GM19452 (cell line): ENCODE results near the gene PRKCB.
A peak's percentile ranks its signal among the peaks of the same experiment; 100 is the strongest.

ENCODE experiments used
- ATAC-seq: cut with Tn5 transposase; IDR thresholded peaks from one replicate; pipeline ENCODE4 v1.9.1; 2021; ENCODE audit not compliant: unreplicated experiment

The PRKCB gene

DNA sequence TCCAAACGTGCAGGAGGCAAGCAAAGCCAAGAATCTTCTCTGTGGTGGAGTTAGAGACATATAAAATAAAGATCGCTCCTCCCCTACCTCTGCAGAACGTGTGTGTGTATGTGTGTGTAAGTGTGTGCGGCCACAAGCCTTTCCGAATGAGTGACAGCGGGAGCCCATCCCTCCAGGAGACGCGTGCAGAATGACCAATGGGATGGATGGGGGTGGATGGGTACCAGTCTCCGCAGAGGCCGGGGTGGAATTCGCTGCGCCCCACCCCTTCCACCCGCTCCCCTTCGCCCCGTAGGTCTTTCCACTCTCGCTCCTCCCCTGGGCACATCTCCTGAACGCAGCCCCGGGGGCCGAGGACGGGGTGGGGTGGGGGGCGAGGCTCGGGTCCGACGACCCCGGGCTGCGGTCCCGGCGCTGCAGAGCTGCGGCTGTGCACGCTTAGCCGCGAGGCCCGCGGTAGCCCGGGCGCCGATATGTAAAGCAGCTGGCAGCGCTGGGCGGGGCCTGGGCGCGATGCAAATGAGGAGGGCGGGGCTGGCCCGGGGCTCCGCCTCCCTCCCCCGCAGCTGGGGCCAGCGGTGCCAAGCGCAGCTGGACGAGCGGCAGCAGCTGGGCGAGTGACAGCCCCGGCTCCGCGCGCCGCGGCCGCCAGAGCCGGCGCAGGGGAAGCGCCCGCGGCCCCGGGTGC, at the start of gene PRKCB:
PRKCB (plus strand) TSS at position 594 of the 688 bp plus-strand sequence.
- ATAC-seq: peak; percentile 75

DNA sequence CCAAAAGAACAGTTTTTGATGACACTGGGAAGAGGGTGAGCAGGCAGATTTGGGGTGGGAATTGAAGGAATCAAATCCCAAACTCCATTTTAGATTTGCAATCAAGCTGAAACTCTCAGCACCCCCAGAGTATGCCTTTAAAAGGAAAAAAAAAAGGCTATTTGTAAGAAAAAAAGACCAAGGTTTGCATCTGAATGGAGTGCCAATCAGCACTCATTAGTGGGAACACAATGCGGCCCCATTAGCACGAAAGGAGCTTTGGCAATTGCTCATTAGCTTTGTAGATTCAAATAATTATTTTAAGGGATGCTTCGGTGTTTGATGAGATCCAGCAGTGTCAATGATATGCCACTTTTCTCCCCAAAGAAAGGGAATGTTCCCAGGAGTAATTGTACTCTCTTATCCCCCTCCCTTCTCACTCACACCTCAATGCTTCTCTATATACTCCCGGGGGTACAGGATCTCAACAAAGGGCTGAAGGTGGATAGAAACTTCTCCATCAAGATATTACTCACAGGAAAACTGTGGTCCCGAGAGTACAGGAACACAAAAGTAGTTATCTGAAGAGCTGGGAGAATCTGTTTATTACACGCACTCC, 48.7 kb upstream of the PRKCB start:
- ATAC-seq: no peak

DNA sequence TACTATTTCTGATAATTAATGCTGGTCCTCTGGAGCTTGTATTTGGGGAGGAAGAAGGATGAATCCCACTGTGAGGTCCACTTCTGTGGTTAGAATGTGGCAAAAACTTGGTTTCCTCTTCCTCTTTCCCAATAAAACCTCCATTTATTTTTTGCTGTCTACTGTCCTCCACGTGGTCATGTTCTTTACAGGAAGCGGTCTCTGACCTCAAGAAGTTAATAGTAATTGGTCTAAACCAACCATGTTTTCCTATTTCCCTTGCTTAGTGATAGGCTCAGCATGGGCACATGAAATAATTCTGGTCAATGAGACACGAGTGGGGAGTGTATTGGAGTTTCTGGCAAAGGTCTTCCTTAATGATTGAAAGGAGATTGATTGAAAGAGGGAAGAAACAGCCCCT, 47.1 kb upstream of the PRKCB start:
- ATAC-seq: no peak

DNA sequence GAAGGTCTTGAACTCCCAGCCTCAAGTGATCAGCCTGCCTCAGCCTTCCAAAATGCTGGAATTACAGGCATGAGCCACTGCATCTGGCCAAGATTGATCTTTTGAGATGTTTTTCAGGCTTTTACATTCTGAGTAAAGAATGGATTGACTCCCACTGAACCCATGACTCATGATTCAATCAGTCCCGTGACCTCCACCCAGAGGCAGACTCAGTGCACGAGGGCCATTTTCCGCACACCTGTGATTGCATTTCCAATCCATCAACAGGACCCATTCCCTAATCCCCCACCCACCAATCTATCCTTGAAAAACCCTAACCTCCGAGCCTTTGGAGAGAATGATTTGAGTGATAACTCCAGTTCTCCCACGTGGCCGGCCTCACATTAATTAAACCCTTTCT, 40.4 kb upstream of the PRKCB start:
- ATAC-seq: no peak

DNA sequence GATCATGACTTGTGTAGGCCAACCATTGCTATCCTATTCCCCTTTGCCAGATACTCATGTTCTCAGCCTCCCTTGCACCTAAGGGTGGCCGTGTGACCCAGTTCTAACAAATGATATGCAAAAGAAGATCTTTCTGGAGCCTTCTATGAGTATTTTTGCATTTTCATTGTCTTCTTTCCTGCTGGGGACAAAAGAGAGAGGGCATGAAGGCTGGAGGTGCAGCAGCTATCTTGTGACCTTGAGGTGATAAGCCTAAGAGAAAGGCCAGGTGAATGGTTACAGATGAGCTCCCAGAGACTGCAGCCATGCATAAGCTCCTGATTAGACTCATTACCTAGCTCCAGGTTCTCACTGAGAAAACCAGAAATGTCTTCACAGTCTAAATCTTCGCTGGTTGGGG, 38.8 kb upstream of the PRKCB start:
- ATAC-seq: no peak

DNA sequence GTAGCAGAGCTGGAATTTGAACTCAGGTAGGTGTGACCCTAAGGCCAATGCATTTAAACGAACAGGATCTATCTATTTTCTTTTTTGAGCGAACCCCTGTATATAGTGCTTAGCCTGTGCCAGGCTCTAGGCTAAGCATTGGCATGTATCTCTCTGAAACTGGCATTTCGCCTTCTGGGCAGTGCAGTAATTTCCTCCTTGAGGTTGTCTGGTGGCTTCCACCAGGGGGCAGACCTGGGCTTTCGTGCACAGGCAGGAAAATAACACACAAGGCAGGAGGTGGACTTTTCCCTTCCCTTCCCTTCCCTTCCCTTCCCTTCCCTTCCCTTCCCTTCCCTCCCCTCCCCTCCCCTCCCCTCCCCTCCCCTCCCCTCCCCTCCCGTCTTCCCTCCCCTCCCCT, 34.4 kb upstream of the PRKCB start:
- no peak for ATAC-seq

DNA sequence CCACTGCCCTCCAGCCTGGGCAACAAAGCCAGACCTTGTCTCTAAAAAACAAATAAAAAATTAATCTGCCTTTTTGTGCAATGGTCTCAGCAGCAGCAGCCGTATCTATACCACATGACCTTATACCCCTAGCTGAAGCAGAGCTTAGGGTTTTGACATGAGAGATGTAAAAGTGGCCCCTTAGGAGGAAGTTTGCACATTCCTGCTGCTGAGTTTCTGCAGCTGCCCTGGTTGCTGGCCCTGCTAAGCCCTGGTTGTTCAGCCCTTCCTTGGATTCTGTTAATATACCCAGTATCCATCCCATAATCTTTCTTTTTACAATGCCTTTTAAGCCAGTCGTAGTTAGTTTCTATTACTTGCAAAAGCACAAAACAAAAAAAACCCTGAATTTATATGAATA, 33.0 kb upstream of the PRKCB start:
- no peak for ATAC-seq

DNA sequence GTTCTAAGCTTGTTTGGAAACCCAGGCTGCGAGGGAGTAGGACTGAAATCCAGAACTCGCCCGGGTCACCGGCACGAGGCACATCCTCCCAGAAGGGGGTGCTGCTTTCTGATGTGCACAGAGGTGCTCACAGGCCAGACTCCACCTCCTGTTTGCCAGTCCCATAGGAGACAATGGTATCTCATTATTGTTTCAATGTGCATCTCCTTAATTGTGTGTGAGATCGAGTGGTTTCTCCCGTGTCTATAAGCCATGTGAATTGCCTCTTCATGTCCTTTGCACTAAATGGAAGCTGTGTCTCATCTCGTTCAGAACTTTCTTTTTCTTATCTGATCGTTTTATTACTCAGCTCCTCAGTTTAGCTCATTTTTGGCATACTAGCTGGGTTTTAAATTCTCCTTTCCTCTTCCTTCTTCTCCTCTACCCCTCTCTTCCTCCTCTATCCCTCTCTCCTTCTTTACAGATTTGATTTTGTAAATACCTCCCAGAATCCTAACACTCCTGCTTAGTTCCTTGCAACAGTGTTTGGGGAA, 32.1 kb upstream of the PRKCB start:
- no peak for ATAC-seq

DNA sequence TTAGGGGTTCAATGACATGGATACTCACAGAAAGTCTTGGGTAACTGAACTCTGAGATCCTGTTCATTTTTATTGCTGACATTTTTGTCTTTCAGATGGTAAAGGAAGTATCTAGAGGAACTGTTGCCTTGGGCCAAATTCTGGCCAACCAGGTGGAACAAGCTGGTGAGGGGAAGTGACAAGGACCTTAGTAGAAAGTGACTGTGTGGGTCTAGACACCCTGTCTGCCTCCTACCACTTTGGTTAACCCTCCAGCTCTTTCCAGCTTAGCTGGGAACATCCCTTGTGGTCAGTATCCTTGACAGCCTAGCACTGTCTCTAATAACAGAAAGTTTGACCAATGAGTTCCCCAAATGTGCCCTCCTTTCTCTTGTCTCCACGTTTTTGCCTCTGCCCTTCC, 28.8 kb upstream of the PRKCB start:
- no peak for ATAC-seq

DNA sequence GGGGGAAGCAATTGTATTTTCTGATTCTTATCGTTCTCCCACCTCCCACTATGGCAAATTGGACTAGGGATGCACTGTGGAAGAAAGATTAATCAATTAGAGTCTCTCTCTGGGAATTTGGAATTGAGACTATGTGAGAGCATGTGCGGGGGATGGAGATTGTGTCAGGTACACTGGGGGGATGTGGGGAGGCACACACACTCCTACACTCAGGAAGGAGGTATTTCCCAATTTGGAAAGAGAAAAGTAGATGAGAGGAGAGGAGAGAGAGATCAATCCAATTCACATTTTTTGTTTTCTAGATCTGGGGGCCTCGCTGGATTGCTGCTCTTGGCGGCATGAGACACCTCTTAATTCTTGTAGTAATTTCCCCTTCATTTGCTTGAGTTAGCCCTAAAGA, 14.3 kb upstream of the PRKCB start:
- no peak for ATAC-seq

DNA sequence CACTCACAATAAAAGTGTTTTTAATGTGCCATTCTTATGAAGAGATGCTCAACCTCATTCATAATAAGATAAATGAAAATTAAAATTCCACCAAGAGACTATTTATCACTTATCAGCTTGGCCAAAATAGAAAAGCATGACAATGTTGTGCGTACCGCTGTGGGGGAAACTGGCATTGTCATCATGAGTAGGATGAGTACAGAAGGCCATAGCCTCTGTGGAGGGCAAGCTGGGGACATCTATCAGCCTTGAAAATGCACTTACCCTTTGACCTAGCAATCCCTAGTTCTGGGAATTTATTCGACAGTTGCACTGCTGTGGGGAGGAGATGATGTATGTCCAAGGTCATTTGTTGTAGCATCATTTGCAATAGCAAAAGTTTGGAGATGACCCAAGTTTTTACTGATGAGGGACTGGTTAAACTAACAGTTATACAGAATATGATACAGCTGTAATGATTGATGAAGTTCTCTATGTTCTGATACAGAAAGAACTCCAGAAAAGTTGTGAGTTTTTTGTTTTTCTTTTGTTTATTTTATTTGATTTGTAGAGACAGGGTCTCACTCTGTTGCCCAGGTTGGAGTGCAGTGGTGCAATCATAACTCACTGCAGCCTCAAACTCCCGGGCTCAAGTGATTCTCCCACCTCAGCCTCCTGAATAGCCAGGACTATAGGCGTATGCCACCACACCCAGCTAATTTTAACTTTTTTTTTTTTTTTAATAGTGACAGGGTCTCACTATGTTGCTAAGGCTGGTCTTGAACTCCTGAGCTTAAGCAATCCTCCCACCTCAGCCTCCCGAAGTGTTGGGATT, 13.7 kb upstream of the PRKCB start:
- no peak for ATAC-seq

DNA sequence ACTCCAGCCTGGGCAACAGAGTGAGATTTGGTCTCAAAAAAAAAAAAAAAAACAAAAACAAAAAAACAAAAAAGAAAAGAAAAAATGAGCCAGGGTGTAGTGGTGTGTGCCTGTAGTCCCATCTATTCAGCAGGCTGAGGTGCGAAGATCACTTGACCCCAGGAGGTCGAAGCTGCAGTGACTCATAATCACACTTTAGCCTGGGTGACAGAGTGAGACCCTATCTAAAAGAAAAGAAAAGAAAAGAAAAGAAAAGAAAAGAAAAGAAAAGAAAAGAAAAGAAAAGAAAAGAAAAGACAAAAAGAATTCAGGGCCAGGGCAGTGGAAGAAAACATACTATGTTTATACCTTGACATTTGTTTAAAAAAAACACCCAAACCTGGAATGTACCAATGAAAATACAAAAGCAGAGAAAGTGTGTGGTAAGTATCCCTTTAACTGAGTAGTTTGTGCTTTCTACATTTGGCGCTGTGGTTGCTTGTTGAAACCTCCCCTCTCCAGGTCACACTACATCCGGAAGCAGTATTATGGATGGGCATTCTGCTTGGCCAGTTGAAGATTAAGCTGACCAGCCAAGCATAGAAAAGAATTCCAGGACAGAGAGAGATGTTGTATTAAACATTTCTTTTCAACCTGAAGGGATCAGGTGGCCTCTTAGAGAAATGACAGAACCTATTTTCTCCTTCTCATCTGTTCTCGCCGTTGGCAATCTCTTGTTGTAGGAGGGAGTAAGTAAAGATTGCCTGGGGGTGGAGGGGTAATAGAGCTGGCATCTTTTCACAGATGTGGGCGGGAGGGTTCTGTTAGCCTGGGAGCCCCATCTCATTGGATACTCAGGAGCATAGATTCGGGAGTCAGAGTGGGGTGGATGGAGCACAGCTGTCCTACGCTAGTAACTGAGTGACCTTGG, 12.1 kb upstream of the PRKCB start:
- ATAC-seq: no peak

DNA sequence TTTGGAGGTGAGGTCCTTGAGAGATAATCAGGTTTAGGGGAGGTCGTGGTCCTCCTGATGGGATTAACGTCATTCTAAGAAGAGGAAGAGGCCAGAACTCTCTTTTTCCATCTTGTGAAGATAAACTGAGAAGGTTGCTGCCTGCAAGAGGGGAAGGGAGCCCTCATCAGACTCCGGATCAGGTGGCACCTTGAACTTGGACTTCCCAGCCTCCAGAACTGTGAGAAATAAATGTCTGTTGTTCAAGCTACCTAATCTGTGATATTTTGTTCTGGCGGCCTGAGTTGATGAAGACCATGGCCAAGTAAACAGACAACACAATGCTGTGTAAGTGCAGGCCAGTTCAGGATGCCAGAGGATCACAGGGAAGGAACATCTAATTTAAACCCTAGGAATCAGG, 10.9 kb upstream of the PRKCB start:
- no peak for ATAC-seq

DNA sequence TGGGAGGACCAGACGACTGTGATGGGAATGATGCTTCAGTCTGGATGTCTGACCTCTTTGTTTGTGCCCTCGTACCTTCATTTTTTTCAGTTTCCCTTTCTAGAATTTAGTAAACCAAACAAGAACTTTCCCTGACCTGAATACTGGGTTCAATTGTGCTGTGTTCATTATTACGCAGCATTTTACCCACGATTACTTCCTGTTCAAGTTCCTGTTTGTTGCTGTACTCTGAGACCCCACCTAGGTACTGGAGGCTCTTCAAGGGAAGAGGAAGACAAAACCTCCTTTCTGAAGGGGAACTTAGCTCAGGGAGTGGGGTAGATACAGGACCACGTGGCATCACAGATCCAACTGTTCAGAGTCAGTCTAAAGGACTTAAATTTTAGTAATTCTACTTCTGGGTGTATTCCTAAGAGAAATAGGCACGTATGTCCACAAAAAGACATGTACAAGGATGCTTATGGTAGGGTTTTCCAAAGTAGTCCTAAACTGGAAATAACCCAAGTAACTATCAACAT, 9.2 kb upstream of the PRKCB start:
- peak; percentile 86 for ATAC-seq

DNA sequence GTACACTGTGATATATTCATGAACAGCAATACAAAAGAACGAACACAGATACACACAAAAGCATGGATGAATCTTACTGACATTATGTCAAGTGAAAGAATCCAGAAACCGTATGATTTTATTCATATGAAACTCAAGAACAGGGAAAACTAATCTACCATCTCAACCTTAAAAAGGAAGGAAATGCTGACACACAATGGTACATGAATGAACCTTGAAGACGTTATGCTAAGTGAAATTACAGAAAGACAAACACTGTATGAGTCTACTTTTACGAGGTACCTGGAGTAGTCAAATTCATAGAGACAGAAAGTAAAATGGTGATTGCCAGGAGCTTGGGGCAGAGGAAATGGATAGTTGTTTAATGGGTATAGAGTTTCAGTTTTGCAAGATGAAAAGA, 8.7 kb upstream of the PRKCB start:
- ATAC-seq: no peak

DNA sequence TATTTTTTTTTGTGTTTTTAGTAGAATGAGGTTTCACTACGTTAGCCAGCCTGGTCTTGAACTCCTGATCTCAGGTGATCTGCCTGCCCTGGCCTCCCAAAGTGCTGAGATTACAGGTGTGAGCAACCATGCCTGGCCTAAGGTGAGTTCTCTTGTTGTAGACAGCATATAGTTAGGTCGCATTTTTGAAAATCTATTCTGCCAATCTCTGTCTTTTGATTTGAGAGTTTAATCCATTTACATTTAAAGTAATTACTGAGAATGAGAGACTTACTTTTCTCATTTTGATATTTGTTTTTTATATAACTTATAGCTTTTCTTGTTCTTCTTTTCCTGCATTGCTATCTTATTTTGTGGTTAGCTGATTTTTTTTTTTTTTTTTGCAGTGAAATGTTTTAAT, 6.3 kb upstream of the PRKCB start:
- no peak for ATAC-seq

DNA sequence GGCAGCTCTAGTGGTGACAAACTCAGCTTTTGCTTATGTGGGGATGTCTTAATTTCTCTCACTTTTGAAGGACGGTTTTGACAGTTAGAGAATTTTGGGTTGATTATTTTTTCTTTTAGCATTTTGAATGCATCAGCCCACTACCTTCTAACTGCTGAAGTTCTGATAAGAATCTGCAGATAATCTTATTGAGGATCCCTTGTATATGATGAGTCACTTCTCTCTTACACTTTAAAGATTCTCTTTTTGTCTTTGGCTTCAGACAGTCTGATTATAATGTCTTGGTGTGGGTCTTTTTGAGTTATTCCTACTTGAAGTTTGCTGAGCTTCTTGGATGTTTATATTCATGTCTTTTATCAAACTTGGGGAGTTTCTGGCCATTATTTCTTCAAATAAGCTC, 5.5 kb upstream of the PRKCB start:
- ATAC-seq: no peak

DNA sequence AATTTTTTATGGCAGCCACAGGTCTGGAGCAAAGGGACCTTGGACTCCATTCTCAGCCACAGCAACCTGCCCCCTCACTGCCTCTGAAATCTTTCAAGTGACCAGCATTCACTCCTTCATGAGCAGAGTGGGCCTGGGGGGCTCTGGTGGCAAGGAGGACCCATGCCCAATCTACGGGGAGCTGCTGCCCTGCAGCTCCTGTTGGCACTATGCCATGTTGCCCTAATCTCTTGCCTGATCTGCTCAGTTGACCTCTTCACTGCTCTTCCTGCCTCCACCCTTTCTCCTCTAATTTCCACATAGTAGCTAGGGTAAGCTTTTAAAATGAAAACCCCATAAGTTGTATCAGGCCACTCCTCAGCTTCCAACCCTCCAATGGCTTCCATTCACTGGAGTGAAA, 2.9 kb upstream of the PRKCB start:
- ATAC-seq: no peak

DNA sequence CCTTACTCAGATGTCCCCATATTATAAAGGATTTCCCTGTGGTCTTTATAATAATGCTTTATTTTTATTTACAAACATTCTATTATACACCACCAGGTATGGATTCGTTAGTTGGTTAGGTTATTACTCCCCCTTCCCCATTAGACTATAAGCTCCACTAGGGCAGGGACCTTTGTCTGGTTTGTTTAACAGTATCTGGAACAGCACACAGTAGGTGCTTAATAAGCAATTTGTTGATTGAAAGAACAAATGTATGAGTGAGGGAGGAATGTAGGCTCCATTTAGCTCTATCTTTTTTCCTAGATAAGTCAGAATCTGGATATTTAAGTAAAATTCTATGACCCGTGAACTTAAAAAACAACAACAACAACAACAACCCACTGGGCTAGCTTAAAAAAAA, 2.3 kb upstream of the PRKCB start:
- no peak for ATAC-seq

DNA sequence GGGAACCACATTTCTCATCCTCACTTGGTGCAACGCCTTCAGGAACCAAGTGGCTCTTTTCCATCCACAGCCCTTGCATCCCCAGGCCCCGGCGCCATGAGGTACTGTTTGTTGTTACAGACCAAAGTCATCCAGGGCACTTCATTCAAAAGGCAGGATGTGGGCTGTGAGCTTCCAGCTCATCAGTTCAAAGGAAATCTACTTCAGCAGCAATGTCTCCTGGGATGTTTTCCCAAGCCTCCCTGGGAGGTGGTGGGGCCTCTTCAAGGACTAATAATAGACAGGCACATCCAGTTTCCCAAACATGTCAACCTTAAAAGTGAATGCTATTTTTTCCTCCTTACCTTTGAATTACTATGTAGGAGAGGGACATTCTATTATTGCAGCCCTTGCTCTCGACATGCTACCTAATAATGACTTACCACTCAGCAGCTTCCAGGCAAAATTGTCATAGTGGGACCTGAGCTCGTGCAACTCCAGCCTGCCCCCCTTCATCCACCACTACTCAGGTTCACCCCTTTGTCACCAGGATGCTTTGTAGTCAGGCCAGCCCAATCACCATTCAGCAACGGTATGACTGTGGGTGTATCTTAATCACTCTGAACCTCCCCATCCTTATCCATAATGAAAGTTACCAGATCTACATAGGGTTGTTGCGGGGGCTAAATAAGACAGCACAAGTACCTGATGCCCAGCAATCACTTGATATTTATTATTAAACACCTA, 1.7 kb upstream of the PRKCB start:
- ATAC-seq: no peak
